HG03103 (cell line): Measurements from ENCODE around the gene TTLL12.

Experiments used
- ATAC-seq: cut with Tn5 transposase; IDR thresholded peaks from one replicate; pipeline ENCODE4 v1.9.1; 2021; ENCODE audit warnings: low read depth; ENCODE audit not compliant: unreplicated experiment

Gene TTLL12

DNA sequence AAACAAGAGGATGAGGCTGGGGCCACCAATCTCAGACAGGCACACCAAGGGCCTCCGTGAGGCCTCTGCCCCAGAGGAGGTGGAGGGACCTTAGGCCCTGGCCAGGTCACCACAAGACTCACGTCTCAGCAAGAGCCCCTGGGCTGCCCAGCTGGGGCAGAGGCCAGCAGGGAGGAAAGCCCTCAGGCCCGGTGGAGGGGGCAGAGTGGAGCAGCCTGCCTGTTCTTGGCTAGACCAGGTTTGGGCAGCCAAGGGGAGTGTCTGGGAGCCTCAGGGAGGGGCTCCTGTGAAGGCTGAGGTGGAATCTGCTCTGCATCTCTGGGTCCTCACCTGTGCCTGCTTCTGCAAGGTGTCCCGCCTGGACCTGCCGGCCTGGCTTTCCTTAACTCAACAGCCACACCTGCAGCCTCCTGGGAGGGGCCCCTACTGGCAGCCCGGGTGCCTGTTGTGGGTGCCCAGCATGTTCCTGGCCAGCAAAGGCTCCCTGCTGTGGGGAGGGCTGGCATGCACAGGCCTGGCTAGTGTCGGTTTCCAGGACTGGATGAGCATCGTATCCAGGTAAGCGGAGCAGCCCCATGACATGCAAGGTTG, 11.9 kb downstream of the TTLL12 start:
- ATAC-seq = no peak

DNA sequence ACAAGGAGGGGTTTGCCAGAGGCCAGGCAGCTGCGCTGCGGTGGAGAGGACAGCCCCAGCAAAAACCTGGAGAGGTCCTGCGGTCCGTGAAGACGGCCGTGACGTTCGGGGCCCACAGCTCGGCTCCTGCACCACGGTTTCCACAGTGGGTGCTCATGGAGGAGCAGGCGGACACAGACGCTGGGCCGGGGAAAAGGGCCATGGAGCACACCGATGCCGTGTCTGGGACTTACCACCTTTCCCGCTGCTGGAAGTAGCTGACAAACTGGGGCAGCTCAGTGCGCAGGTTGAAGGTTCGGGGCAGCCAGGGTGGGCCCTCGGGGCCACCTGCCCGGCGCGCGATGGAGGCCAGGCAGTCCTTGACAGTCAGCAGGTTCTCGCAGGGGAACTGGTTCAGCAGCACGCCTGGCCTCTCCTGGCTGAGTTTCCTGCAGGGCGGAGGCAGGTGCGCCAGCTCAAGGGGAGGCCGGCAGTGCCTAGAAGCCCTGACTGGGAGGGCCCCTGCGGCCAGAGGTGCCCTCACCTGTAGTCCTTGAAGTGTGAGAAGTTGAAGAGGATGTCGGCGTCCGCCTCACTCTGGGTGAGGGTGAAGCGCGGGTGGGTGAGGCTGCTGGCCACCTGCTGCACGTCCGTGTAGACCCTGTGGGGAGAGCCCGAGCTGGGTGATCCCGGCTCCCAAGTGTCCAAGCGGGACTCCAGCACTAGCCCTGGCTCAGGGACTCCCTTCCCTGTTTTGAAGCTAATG, 12.8 kb downstream of the TTLL12 start:
- no peak for ATAC-seq

DNA sequence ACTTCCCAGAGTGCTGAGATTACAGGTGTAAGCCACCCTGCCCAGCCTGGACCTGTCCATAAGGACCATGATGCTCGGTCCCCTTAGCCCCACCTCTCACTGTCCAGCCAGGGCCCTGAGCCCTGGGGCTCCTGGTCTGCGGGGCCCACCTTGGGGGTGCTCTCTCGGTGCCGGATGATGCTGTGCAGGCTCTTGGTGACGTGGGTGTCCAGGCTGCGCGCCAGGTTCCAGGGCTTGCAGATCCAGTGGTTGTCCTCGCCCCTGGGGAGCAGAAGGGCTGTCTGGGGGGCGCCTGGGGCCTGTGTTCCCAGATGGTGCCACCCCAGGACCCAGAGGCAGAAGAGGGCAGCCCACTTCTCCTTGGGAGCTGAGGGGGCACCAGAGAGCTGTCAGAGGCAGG, 13.4 kb downstream of the TTLL12 start:
- no peak for ATAC-seq

DNA sequence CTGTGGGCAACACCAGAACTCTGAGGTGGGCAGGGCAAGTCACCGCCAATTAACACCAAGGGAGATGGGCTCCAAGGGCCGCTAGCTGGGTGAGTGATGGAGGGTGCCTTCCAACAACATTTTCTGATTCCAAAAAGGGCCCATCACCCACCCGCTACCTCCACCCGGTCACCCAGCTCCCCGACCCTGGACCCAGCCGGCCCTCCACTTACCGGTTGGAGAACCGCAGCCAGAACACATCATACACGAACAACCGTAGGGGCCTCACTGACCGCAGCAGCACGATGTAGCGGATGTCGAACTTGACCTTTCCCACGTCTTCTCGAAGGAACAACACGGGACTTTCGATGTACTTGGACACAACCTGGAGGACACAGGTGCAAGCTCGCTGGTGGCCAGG, 14.7 kb downstream of the TTLL12 start:
- no peak for ATAC-seq

DNA sequence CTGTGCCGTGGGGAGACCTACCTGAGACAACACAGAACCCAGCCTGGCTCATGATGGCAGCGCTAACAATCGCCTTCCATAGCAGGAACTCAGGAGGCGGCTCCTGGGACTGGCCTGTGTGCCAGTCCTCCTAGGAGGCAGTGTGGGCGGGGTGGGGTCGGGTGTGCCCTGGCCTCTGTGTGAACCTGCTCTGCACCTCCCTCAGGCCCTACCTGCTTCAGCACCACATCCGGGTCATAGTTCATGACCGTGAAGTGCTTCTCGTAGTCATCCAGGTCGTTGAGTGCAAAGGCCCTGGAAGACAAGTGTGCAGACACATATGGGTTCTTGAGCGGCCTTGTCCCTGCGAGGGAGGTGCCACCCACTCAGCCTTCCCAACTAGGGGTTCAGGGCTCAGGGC, 15.3 kb downstream of the TTLL12 start:
- no peak for ATAC-seq

DNA sequence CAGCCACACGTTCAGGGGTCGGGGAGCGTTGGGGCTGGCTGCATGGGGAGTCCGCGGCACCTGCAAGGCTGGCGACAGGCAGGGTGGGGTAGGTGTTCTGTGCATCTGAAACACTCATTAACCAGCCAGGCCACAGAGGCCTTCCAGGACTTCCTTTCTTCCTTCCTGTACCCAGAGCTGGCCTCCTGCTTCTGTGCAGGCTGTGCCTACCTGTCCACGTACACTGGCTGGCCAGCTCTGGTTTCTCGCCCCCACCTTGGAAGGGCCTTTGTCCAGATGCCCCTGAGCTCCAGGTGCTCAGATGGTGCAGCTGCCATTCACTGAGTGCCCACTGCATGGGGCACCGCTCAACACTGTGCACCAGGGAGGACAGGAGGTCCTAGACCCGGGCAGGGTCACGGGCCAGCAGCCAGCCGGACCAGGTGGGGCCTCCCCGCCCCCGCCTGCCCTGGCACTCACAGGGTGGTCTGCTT, 15.9 kb downstream of the TTLL12 start:
- ATAC-seq = no peak

DNA sequence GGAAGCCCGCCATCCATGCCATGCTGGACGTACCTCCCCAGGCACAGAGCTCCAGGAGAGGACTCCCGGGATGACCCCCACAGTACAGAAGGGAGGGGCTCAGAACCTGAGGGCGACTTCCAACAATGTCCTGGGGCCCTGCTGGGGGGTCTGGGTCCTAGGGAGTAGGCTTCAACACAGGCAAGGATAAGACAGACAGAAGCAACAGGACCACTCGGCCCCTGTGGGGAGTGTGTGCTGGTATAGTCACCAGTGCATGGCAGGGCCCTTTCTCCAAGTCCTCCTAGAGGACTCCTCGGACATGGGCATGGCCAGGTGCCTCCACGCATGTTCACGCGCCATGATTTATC, 16.8 kb downstream of the TTLL12 start:
- no peak for ATAC-seq

DNA sequence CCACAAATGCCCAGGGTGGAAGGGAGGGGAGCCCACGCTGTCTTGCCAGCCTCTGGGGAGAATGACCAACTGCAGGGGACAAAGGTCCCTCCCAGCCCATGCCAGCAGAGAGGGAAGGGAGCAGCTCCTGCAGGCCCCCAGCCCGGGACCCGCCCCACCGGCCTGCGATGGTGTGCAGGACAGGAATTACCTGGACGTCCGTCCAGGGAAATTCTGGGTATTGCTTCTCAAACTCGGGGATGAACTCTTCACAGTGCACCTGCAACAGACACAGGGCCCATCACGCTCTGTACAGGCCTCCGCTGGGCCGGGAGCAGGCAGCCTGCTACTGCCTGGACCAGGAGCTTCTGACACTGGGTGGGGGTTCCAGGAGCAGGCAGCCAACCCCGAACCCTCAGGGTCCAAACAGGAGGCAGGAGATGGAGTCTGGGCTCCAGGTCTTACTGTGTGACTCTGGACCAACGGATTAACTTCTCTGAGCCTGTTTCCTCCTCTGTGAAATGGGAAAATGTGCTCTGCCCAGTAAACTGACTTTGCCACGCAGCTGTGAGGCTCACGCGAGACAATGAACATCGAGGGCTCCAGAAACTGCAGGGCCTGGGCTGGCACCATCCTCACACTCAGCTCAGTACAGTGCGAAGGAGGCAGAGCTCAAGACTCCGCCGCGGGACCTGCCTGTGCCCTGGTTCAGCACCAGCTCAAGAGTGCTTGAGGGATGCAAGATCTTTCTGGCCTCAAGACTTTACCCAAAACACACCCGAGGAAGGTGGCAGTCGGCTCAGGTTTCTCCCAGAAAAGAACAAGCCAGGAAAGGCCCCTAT, 17.4 kb downstream of the TTLL12 start:
- no peak for ATAC-seq

DNA sequence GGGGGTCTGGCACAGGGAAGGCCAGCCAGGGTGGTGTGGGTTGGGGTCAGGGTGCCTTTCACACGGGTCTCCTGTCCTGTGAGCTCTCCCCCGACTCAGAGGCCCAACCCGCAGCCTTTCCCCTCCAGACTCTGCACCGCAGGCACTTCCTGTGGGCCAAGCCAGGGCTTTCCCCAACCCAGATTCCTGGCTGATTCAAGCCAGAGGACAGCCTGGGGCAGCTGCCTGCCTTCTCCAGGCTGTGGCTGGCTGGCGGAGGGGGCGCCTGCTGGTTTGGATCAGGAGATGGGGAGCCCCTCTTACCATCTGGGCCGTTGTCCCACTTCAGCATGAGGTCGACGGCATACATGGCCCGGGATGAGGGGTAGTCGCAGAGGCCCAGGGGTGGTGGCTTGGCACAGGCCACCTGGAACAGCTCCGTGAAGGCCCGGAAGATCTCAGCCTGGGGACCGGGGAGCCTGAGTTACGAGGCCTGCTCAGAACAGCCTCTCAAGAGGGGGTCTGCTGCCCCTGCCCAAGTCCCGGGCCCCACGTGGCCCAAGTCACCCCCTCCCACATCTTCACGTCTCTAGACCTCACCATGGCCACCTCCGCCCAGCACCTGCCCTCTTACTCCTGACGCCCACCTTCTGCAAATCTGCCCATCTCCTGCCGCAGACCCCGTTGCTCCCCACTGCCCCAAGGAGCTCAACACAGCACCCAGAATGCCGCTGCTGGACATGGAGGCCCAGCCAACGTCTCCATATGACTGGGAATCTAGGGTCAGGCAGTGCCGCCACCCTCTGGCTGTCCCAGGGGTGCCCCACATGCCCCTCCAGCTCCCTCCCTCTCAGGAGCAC, 18.2 kb downstream of the TTLL12 start:
- no peak for ATAC-seq

DNA sequence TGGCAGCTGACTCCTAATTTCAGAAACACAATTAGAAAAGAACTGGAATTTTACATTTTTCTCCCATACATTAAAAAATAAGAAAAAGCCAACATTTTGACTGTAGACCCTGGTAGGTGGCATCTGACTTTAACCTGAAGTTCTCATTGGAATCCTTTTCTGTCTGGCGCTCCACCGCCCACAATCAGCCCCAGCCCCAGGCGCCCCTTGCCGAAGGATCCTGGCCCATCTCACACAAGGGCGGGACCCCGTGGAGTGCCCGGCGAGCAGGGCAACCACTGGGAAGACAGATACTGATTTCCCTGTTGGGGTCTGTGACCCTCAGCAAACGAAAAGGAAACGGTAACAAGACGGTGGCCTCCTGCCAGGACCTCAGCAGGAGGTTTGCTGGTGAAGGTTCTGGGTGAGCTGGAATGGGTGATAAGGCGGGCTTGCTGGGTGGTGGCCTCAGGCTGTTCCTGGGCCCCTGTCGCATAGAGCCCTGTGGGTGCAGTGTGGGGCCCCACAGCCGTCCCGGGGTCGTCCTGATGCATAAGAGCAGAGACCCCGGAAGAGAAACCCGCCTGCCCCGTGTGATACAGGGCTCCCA, 19.8 kb downstream of the TTLL12 start:
- no peak for ATAC-seq

DNA sequence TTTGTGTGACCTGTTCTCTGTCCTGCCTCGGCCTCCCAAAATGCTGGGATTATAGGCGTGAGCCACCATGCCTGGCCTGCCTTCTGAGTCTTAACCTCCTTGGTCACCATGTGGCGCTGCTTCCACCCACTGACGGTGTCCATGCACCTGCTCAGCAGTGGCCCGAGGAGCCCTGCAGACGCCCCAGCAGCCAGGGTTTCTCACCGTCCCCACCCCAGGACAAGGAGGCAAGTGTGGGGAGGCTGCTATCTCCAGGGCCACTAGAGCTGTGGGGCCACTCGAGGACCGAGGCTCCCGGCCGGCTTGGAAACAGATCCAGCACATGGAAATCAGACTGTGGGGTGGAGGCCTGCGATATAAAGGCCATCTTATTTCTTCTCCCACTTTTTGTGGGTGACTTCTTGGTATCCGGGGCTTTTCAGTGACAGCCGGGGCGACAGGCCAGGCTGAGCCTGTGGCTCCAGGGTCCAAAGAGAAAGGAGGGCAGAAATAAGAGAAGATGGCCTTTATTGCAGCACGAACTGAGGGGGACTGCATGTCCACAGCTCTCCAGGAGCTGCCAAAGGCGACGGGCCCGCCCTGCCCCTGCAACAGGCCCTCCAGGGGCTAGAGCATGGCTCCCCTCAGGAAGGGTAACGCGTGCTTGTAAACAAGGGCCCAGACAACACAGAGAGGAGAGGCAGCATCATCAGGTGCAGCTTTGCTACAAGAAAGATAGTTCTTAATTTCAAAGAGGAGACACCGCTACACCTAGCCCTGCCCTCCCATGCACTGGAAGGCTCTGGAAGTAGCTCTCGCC, 20.6 kb downstream of the TTLL12 start:
- ATAC-seq = no peak

DNA sequence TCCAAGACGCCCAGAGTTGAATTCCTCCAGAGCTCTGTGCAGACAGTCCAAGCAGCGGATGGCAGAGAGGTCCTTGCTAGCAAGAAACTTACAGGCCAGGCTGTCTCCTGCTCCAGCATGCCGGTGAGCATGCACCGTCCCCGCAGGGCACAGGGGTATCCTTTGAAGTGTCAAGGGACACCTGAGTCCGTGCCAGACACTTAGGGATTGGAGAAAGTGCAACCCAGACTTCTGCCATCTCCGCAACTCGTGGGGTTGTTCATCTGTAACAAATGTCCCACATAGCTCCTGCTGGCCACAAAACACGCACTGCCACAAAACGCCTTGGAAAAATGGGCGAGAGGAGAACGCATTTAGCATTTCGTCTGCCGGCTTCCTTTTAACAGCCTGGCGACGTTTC, 22.3 kb downstream of the TTLL12 start:
- ATAC-seq = no peak

DNA sequence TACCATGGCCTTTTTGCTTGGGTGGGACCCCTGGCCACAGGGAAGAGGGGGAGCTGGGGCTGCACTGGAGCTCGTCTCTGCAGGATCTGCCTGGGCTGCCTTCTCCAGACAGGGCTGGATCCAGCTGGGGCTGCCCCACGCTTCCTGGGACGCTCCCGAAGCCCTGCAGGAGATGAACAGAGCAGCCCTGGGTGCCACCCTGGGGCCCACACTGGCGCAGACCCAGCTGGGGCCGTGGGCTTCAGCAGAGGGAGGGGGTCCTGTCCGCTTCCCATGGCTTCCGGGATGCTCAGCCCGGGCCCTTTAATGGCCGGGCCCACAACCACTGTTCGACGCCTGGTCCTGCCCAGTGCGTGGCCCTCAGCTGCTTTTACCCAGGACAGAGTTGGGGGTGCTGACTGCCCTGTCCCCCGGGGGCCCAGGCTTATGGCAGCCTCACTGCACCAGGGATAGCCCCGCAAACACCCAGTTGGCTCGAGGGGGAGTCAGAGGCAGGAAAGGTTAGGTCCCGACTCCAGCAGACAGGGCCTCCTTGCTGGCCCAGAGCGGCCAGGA, 23.6 kb downstream of the TTLL12 start:
- ATAC-seq = no peak

DNA sequence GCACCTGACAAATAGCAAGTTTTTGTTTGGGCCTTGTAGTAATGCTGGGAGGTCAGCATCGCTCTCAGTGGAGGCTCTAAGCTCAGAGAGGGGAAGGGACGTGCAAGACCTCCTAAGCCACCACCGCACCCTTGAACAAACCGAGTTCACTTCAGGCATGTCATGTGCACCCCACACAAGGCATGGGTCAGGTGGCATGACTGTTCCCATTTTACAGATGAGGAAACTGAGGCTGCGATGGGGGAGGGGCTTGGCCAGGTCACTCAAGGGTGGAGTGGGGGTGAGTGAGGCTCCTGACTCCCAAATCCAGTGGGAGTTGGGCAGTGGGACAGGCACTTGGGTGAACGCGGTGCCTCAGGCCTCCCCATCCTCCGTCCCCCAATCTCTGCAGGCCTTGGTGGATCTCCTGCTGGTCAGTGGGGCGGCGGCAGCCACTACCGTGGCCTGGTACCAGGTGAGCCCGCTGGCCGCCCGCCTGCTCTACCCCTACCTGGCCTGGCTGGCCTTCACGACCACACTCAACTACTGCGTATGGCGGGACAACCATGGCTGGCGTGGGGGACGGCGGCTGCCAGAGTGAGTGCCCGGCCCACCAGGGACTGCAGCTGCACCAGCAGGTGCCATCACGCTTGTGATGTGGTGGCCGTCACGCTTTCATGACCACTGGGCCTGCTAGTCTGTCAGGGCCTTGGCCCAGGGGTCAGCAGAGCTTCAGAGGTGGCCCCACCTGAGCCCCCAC, 24.4 kb downstream of the TTLL12 start:
- ATAC-seq = no peak

DNA sequence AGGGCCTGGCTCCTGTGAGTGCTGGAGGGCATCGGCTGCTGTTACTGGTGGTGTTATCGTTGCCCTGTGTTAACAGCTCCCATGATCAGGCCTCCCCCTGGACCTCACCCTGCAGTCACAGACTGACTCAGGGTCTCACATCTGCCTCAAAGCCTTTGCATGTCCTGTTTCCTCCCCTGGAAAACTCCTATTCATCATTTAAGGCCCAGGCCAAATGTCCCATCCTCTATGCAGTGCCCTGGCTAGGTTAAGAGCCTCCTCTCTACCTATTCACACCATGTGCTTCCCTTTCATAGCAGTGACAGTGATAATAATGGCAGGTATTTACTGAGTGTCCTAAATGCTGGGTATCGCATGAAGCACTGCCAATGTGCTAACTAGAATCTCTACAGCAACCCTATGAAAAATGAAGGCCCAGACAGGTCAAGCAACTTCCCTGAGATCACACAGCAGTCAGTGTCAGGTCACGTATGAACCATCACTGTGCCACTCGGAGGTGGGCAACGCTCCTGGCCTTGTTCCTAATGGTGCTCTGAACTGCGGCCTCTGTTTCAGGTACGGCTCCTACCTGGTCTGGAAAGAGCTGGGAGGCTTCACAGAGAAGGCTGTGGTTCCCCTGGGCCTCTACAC, 26.3 kb downstream of the TTLL12 start:
- ATAC-seq = no peak

DNA sequence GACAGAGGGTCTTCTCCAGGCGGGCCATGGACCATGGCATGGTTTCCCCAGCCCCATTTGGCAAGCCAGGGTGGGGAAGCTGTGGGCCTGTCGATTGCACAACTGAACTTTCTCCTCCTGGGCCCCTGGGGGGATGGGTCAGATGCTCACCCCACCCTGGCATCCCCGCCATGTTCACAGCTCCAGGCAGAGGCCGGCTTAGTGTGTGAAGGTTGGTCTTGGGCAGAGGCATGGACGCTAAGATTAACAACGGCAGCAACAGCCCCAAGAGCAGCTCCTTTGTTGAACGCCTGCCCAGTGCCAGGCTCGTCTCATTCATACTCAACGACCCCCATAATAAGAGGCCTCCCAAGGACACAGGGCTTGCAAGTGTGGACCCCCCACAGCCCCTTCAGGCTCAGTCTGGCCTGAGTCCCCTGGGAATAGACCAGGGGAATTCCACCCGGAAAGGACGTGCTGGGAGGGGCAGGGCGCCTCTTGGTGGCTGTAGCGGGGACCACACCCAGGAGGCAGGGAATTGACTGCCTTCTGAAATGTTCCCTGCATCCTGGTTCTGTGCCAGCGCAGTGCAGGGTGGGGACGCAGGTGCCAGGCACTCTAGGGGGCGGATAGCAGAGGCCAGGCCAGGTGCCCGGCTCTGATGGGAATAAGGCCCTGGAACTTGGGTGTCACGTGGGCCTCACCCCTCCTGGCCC, 27.3 kb downstream of the TTLL12 start:
- no peak for ATAC-seq

DNA sequence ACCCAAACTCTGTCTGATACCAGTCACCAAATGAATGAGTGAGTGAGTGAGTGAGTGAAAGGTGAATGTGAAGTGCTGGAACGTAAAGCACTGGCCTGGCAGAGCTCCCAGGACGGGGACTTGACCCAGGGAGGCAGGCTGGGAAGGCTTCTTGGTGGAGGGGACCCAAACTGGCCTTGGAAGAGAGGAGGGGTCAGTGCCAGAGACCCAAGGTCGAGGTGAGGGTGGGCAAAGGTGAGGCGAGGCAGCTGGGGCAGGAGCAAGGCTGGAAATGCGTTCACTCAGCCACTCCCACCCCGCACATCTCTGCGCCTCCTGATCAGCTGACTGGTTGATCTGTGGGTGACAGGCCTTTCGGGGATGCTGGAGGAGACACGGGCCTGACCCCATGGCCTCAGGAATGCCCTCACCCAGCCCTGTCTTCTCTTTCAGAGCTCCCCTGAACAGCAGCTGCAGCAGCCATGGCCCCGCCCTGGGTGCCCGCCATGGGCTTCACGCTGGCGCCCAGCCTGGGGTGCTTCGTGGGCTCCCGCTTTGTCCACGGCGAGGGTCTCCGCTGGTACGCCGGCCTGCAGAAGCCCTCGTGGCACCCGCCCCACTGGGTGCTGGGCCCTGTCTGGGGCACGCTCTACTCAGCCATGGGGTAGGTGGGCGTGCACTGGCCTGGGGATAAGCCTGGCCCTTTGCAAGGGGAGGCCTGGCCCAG, 28.0 kb downstream of the TTLL12 start:
- ATAC-seq = no peak
